ACC112 (cell line): ENCODE data around the gene HAGHL.
A peak's percentile ranks its signal among the peaks of the same experiment; 100 is the strongest.
"Not testable (repeated sequence)": the region's sequence is repeated elsewhere in the genome, so short reads cannot be mapped to it uniquely, and the experiment has no call there.

Experiments used
- H2AFZ ChIP-seq: fragments of 200-600 bp; sonication (generic); one replicate; pipeline ENCODE4 v1.6.0; 2017; ENCODE audit warnings: antibody characterized with exemption, low read length; ENCODE audit not compliant: unreplicated experiment
- H3K27ac ChIP-seq: fragments of 200-600 bp; sonication (generic); 2 replicates; pipeline ENCODE4 v1.5.1; 2014; ENCODE audit warnings: low read depth, mild to moderate bottlenecking, antibody characterized with exemption, low read length, moderate library complexity
- H3K27me3 ChIP-seq: fragments of 200-600 bp; sonication (generic); 2 replicates; pipeline ENCODE4 v1.6.1; 2014; ENCODE audit warnings: mild to moderate bottlenecking, antibody characterized with exemption, low read length, moderate library complexity, mixed read lengths; ENCODE audit not compliant: insufficient read depth
- H3K36me3 ChIP-seq: fragments of 200-600 bp; sonication (generic); 2 replicates; pipeline ENCODE4 v1.6.1; 2016; ENCODE audit warnings: mild to moderate bottlenecking, antibody characterized with exemption, low read length, moderate library complexity, mixed read lengths; ENCODE audit not compliant: insufficient read depth
- H3K4me1 ChIP-seq: fragments of 200-600 bp; sonication (generic); one replicate; pipeline ENCODE4 v1.6.1; 2016; ENCODE audit warnings: low read length, mixed read lengths; ENCODE audit not compliant: insufficient read depth, unreplicated experiment, control insufficient read depth
- H3K4me3 ChIP-seq: fragments of 200-600 bp; sonication (generic); 2 replicates; pipeline ENCODE4 v1.5.1; 2014; ENCODE audit warnings: mild to moderate bottlenecking, low read depth, low read length
- H3K79me2 ChIP-seq: fragments of 200-600 bp; sonication (generic); one replicate; pipeline ENCODE4 v1.6.0; 2016; ENCODE audit warnings: low read length; ENCODE audit not compliant: control insufficient read depth, unreplicated experiment, insufficient read depth

The HAGHL gene

GRCh38 chr16:710500-711075, 16.3 kb upstream of the HAGHL start:
- no peaks in the 10 kb centered on the region for H3K79me2 ChIP-seq
- peaks cover 14% of the 10 kb centered on the region for H3K4me1 ChIP-seq
- H3K27me3 ChIP-seq, result peaks cover 36% of the 10 kb centered on the region
- no peaks in the 10 kb centered on the region for H3K36me3 ChIP-seq
- no peak overlapping the region for H2AFZ ChIP-seq
- H3K27ac ChIP-seq, result no peak overlapping the region
- H3K4me3 ChIP-seq, result no peak overlapping the region

- H3K27me3 ChIP-seq, result peaks cover 35% of the 10 kb centered on the region
- H2AFZ ChIP-seq, result no peak overlapping the region
- no peaks in the 10 kb centered on the region for H3K79me2 ChIP-seq
- no peak overlapping the region for H3K4me3 ChIP-seq
- peaks cover 14% of the 10 kb centered on the region for H3K4me1 ChIP-seq
- no peak overlapping the region for H3K27ac ChIP-seq
- no peaks in the 10 kb centered on the region for H3K36me3 ChIP-seq
Measured at GRCh38 chr16:711084-711483, 15.8 kb upstream of the HAGHL start.

GRCh38 chr16:711548-712320, 15.2 kb upstream of the HAGHL start:
- Histone ChIP-seq H3K79me2 (no peaks in the 10 kb centered on the region), H3K27ac (no peak overlapping the region), H2AFZ (no peak overlapping the region), H3K27me3 (peaks cover 29% of the 10 kb centered on the region), H3K36me3 (no peaks in the 10 kb centered on the region), H3K4me1 (peaks cover 19% of the 10 kb centered on the region), H3K4me3 (no peak overlapping the region)

GRCh38 chr16:712740-713250, 14.1 kb upstream of the HAGHL start:
- not testable (repeated sequence) for H3K36me3 ChIP-seq, H3K79me2 ChIP-seq, H2AFZ ChIP-seq, H3K4me3 ChIP-seq
- H3K4me1 ChIP-seq, result peaks cover 19% of the 10 kb centered on the region
- H3K27ac ChIP-seq, result peak overlapping the region; percentile 78
- H3K27me3 ChIP-seq, result peaks cover 20% of the 10 kb centered on the region

- Histone ChIP-seq H3K27me3 (peaks cover 12% of the 10 kb centered on the region), H3K36me3 (no peaks in the 10 kb centered on the region), H3K27ac (no peak overlapping the region), H3K4me3 (peak overlapping the region; percentile 70), H3K79me2 (no peaks in the 10 kb centered on the region), H3K4me1 (peaks cover 19% of the 10 kb centered on the region), H2AFZ (no peak overlapping the region)
Measured at GRCh38 chr16:714079-714478, 12.8 kb upstream of the HAGHL start.

- Histone ChIP-seq H2AFZ (peak within 1 kb of the TSS; percentile 66), H3K27ac (no peak within 1 kb of the TSS), H3K4me1 (peaks cover 17% of the 10 kb centered on the region), H3K27me3 (peaks cover 12% of the 10 kb centered on the region), H3K4me3 (peak within 1 kb of the TSS; percentile 95), H3K79me2 (no peaks in the 10 kb centered on the region), H3K36me3 (no peaks in the 10 kb centered on the region)
Measured at GRCh38 chr16:714558-715476, 12.1 kb upstream of the HAGHL start, which contains the start of gene METRN. Gene METRN (plus strand): TSS chr16:715118. CDS start chr16:715290, 172 bp downstream.

- Histone ChIP-seq H3K4me1 (peaks cover 13% of the 10 kb centered on the region), H2AFZ (peak overlapping the region; percentile 66), H3K27me3 (peaks cover 6% of the 10 kb centered on the region), H3K4me3 (peak overlapping the region; percentile 95), H3K36me3 (no peaks in the 10 kb centered on the region), H3K79me2 (no peaks in the 10 kb centered on the region), H3K27ac (no peak overlapping the region)
Measured at GRCh38 chr16:715477-716199, 11.3 kb upstream of the HAGHL start.

- Histone ChIP-seq H3K4me1 (peaks cover 13% of the 10 kb centered on the region), H3K4me3 (peak overlapping the region; percentile 95), H3K36me3 (no peaks in the 10 kb centered on the region), H2AFZ (no peak overlapping the region), H3K27me3 (peaks cover under 1% of the 10 kb centered on the region), H3K27ac (no peak overlapping the region), H3K79me2 (no peaks in the 10 kb centered on the region)
Measured at GRCh38 chr16:716200-716568, 10.7 kb upstream of the HAGHL start.

- H3K27ac ChIP-seq, result no peak overlapping the region
- H3K36me3 ChIP-seq, result no peaks in the 10 kb centered on the region
- H3K4me3 ChIP-seq, result peak overlapping the region; percentile 95; the same call in 1 of the 2 replicates
- H3K4me1 ChIP-seq, result peaks cover 17% of the 10 kb centered on the region
- no peaks in the 10 kb centered on the region for H3K27me3 ChIP-seq
- no peaks in the 10 kb centered on the region for H3K79me2 ChIP-seq
- no peak overlapping the region for H2AFZ ChIP-seq
Measured at GRCh38 chr16:716768-717325, 10.1 kb upstream of the HAGHL start.
